RWPE2 (cell line): Measurements from ENCODE around the gene DEPDC5.

Experiments used
- ATAC-seq: fragments of 200-7000 bp; cut with Tn5 transposase; 3 replicates; pipeline ENCODE4 v1.9.1; 2021; ENCODE audit warnings: low read depth
- DNase-seq: peaks from one replicate; pipeline ENCODE4 v3.0.0-alpha.2; 2020; ENCODE audit warnings: low spot score
- H3K27ac ChIP-seq: fragments of 450-650 bp; 2 replicates; pipeline ENCODE4 v1.5.1; 2017; ENCODE audit warnings: mild to moderate bottlenecking; ENCODE audit not compliant: poor library complexity, severe bottlenecking
- H3K27me3 ChIP-seq: fragments of 250-450 bp; sonication (Bioruptor Pico); 2 replicates; pipeline ENCODE4 v1.5.1; 2021; ENCODE audit warnings: mild to moderate bottlenecking, moderate library complexity; ENCODE audit not compliant: insufficient read depth, poor library complexity, severe bottlenecking
- H3K36me3 ChIP-seq: fragments of 250-450 bp; sonication (Bioruptor Pico); 2 replicates; pipeline ENCODE4 v1.5.1; 2020; ENCODE audit warnings: low read depth, mild to moderate bottlenecking, moderate library complexity
- H3K4me1 ChIP-seq: fragments of 250-450 bp; sonication (Bioruptor Pico); 2 replicates; pipeline ENCODE4 v1.5.1; 2021; ENCODE audit warnings: mild to moderate bottlenecking, moderate library complexity; ENCODE audit not compliant: insufficient read depth, poor library complexity, severe bottlenecking
- H3K4me3 ChIP-seq: fragments of 250-450 bp; sonication (Bioruptor Pico); 2 replicates; pipeline ENCODE4 v1.5.1; 2021; ENCODE audit warnings: mild to moderate bottlenecking, moderate library complexity; ENCODE audit not compliant: severe bottlenecking
- H3K9me3 ChIP-seq: fragments of 250-450 bp; sonication (Bioruptor Pico); 2 replicates; pipeline ENCODE4 v1.5.1; 2021; ENCODE audit warnings: mild to moderate bottlenecking, moderate library complexity; ENCODE audit not compliant: severe bottlenecking
- CTCF ChIP-seq: fragments of 450-650 bp; IDR thresholded peaks from one replicate; pipeline ENCODE4 v1.5.1; 2017; ENCODE audit warnings: mild to moderate bottlenecking, moderate library complexity; ENCODE audit not compliant: poor library complexity, severe bottlenecking

The DEPDC5 gene

GRCh38 chr22:31899669-31900068 lies 145.8 kb downstream of the DEPDC5 start:
- no peak for TF ChIP-seq CTCF
- no peaks in the 10 kb centered on the region for H3K4me1 ChIP-seq
- DNase-seq (no peak), ATAC-seq (no peak)
- H3K27me3 ChIP-seq, result no peaks in the 10 kb centered on the region
- H3K36me3 ChIP-seq, result peaks cover 10% of the 10 kb centered on the region; the same call in 1 of the 2 replicates
- H3K4me3 ChIP-seq, result no peak overlapping the region
- H3K27ac ChIP-seq, result no peak overlapping the region
- H3K9me3 ChIP-seq, result no peaks in the 10 kb centered on the region

- ATAC-seq (no peak), DNase-seq (no peak)
- no peak overlapping the region for H3K4me3 ChIP-seq
- no peaks in the 10 kb centered on the region for H3K4me1 ChIP-seq
- no peak overlapping the region for H3K27ac ChIP-seq
- no peak for TF ChIP-seq CTCF
- H3K27me3 ChIP-seq, result no peaks in the 10 kb centered on the region
- no peaks in the 10 kb centered on the region for H3K9me3 ChIP-seq
- peaks cover under 1% of the 10 kb centered on the region; the same call in 1 of the 2 replicates for H3K36me3 ChIP-seq
Observed at GRCh38 chr22:31901388-31902137, 147.7 kb downstream of the DEPDC5 start.

GRCh38 chr22:31904651-31905050 lies 150.8 kb downstream of the DEPDC5 start:
- DNase-seq (no peak), ATAC-seq (no peak)
- Histone ChIP-seq H3K9me3 (no peaks in the 10 kb centered on the region), H3K27ac (no peak overlapping the region), H3K27me3 (no peaks in the 10 kb centered on the region), H3K4me3 (no peak overlapping the region), H3K36me3 (no peaks in the 10 kb centered on the region; the same call in 1 of the 2 replicates), H3K4me1 (no peaks in the 10 kb centered on the region)
- TF ChIP-seq CTCF, result no peak

GRCh38 chr22:31905356-31905755 lies 151.5 kb downstream of the DEPDC5 start:
- Histone ChIP-seq H3K36me3 (no peaks in the 10 kb centered on the region; the same call in 1 of the 2 replicates), H3K4me1 (no peaks in the 10 kb centered on the region), H3K4me3 (no peak overlapping the region), H3K27ac (no peak overlapping the region), H3K27me3 (no peaks in the 10 kb centered on the region), H3K9me3 (no peaks in the 10 kb centered on the region)
- no peak for TF ChIP-seq CTCF
- DNase-seq, result no peak
- ATAC-seq, result no peak

GRCh38 chr22:31906086-31906485 lies 152.3 kb downstream of the DEPDC5 start:
- no peaks in the 10 kb centered on the region for H3K27me3 ChIP-seq
- no peak for DNase-seq
- TF ChIP-seq CTCF, result no peak
- H3K36me3 ChIP-seq, result no peaks in the 10 kb centered on the region; the same call in 1 of the 2 replicates
- H3K4me1 ChIP-seq, result no peaks in the 10 kb centered on the region
- H3K9me3 ChIP-seq, result no peaks in the 10 kb centered on the region
- H3K27ac ChIP-seq, result no peak overlapping the region
- no peak overlapping the region for H3K4me3 ChIP-seq
- ATAC-seq, result no peak
